IPS-18c (cell line): ENCODE measurements around the gene RPL38.
A peak's percentile ranks its signal among the peaks of the same experiment; 100 is the strongest.

ENCODE experiments used
- H3K4me3 ChIP-seq: 2 replicates; pipeline ENCODE4 v1.7.0; 2013; ENCODE audit warnings: low read depth, mild to moderate bottlenecking, low read length, moderate library complexity; ENCODE audit not compliant: insufficient read depth
- H3K9me3 ChIP-seq: one replicate; pipeline ENCODE4 v1.6.1; 2013; ENCODE audit warnings: mild to moderate bottlenecking, low read length, moderate library complexity; ENCODE audit not compliant: control insufficient read depth, insufficient read depth

The RPL38 gene

DNA sequence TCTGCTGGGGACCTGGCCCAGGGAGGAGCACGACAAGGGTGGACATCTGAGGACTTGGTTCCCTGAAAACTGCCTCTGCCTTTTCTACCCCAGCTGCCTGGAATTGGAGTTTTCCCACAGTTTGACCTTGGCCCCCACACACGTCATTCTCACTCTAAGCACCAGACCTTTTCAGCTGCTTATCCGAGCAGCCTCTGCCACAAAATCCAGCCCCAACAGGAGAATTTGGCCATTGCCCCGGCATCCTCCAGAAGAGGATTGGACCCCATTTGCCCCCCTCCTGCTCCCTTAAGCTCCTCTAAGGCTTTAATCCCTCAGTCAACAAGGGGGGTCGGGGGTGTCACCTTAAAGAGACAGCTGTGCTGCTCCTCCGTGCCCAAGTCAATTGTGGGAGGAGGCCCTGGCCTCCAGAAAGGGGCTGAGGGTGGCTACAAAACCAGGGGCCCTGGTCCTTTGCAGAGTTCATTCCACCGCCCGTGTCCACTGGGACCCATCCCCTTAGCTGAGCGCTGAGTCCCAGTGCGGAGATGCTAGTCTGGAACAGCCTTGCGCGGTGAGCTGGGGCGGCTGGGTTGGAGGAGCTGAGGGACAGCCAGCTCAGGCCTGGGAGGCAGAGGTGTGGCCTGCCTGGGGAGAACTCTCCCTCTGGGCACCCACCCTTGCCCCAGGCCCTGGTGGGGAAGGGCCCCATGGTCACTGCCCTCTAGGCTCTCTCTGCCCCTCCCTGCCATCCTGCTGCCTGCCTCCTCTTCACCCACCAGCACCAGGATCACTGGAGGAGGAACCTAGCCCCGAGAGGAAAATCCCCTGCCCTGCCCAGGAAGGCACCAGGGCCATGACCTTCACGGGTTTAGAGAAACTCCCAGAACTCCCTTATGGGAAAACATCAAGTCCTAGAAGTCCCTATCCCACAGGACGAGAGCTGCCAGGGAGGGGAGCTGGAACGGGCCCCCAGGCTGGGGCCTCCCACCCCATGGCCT lies 28.7 kb downstream of the RPL38 start:
- H3K4me3 ChIP-seq = no peak overlapping the region
- H3K9me3 ChIP-seq = no peaks in the 10 kb centered on the region

- H3K9me3 ChIP-seq = no peaks in the 10 kb centered on the region
- H3K4me3 ChIP-seq = no peak overlapping the region
These were observed 30.5 kb downstream of the RPL38 start for GRCh38 chr17:74233937-74234336.

- Histone ChIP-seq H3K9me3 (no peaks in the 10 kb centered on the region), H3K4me3 (no peak overlapping the region)
These were observed 31.0 kb downstream of the RPL38 start for GRCh38 chr17:74234486-74234885.

GRCh38 chr17:74235040-74235581 lies 31.6 kb downstream of the RPL38 start:
- Histone ChIP-seq H3K4me3 (no peak overlapping the region), H3K9me3 (no peaks in the 10 kb centered on the region)

- H3K9me3 ChIP-seq = no peaks in the 10 kb centered on the region
- no peak overlapping the region for H3K4me3 ChIP-seq
These were observed 32.5 kb downstream of the RPL38 start for GRCh38 chr17:74235911-74236371.

DNA sequence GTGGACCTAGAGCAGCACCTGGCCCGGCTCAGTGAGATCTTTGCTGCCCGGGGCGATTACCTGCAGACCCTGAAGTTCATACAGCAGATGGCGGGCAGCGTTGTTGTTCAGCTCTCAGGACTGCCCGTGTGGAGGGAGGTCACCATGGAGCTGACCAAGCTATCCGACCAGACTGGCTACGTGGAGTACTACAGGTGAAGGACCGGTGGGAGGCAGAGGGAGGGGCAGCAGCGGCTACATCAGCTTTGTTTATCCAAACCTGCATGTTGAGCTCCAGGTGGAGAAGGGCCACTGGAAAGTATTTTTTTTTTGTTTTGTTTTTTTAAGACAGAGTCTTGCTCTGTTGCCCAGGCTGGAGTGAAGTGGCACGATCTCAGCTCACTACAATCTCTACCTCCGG lies 33.8 kb downstream of the RPL38 start:
- Histone ChIP-seq H3K9me3 (no peaks in the 10 kb centered on the region), H3K4me3 (no peak overlapping the region)

DNA sequence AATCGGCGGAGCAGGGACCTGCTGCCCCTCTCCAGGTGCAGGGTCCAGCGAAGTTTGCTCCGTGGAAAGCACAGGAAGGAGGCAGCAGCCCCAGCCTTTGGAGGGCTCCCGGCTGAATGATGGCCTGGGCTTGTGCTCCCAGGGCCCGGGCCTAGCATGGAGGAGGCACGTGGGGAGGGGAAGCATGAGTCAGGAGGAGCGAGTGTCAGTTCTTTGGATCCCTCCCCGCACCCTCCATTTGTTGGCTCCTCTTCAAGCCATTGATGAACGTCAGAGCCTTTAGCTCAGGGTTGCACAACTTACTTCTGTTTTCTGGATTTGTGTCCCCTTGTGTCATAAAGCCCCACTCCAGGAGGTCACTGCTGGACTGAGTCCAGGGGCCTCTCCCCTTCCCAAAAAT lies 35.7 kb downstream of the RPL38 start:
- no peaks in the 10 kb centered on the region for H3K9me3 ChIP-seq
- H3K4me3 ChIP-seq = no peak overlapping the region

GRCh38 chr17:74240618-74241205 lies 37.2 kb downstream of the RPL38 start:
- Histone ChIP-seq H3K4me3 (no peak overlapping the region), H3K9me3 (no peaks in the 10 kb centered on the region)

DNA sequence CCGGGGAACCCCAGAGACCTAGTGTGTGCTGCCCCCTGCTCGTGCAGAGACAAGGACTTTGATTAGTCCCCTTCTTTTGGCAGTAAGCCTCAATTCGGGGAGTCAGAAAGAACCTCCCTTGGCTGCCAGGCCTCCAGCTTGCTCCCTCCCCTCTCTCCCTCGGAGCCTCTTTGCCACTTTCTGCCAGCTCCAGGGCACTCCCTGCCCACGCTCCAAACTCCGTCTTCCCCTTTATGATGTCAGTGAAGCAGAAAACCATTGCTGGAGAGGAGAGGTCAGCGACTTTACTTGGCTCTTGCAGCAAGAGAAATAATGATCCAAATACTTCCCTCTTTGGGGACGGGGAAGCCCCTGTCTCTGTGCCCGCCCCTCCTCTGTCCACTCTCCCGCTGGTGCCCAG lies 38.0 kb downstream of the RPL38 start:
- Histone ChIP-seq H3K9me3 (no peaks in the 10 kb centered on the region), H3K4me3 (no peak overlapping the region)

DNA sequence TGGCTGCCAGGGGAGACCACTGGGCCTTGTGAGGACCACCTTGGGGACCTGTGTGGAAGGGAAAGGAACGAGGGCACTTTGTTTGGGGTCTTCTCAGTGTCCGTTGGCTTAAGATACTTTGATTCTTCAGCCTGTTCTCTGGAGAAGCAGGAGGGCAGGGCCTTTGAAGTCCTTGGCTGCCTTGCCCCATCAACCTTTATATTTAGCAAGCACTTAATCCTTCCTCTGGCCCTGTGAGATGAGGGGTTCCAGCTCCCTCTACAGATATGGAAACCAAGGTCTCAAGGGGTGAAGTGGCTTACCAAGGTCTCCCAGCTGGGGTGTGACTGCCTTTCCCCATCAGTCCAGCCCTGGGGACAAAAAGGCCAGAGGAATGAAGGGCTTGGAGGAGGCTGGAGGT lies 38.4 kb downstream of the RPL38 start:
- H3K4me3 ChIP-seq = no peak overlapping the region

GRCh38 chr17:74243013-74243755 lies 39.7 kb downstream of the RPL38 start:
- no peak overlapping the region for H3K4me3 ChIP-seq
- no peaks in the 10 kb centered on the region for H3K9me3 ChIP-seq

More for the DNA sequence above, 38.4 kb downstream of the RPL38 start:
- H3K9me3 ChIP-seq = no peaks in the 10 kb centered on the region

DNA sequence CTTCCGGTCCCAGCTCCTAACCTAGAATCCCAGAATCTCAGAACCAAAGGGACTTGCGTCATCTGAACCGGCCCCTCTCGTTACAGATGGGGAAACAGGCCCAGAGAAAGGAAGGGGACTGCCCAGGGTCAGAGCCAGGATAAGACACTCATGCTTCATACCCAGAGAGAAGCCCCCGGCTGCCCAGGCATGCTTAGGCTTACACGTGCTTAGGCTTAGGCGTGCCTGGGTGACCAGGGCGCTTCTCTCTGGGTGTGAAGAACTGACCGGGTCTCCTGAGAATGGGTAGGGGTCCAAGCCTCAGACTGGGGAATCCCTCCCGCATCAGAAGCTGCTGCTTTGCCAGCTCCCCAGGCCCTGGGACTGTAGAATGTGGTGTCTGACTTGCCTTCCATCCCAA lies 40.6 kb downstream of the RPL38 start:
- Histone ChIP-seq H3K9me3 (no peaks in the 10 kb centered on the region), H3K4me3 (no peak overlapping the region)

DNA sequence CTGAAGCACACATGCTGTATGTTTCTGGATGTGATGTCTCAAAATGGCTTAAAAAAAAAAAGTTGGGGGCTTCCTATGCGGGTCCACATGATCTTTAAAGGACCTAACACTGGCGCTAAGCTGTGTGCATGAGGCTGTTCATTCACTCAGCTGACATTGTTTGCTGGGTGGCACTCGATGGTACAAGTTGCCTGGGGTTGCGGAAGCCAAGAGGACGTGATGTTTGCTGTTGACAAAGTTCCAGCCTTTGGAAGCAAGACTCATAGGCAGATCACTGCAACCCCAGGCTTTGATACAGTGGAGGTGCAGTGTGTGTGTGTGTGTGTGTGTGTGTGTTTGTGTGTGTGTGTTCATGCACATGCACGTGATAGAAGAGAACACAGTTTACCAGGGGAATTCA lies 41.1 kb downstream of the RPL38 start:
- H3K9me3 ChIP-seq = no peaks in the 10 kb centered on the region
- H3K4me3 ChIP-seq = no peak overlapping the region

GRCh38 chr17:74245145-74245831 lies 41.8 kb downstream of the RPL38 start:
- no peak overlapping the region for H3K4me3 ChIP-seq
- no peaks in the 10 kb centered on the region for H3K9me3 ChIP-seq

DNA sequence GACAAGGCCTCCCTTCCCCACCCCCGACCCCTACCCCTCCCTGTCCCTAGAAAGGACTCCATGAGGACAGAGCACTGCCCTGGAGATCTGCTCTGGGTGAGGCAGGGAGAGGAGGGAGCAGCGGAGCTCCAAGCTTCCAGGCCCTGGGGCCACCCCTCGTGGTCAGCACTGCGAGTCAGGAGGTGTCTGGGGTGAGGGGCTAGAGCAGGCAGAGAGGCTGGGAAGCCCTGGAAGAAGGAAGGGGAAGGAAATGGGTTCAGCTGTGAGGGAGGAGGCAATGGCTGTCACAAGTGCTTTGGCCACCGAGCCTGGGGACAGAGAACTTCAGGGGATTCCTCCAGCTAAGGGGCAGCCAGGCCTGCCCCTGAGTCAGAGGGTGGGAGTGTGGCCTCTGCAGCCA lies 42.4 kb downstream of the RPL38 start:
- Histone ChIP-seq H3K4me3 (0 out of 2 replicates have a peak overlapping the region, but pooled peaks have one; percentile 6), H3K9me3 (no peaks in the 10 kb centered on the region)

- H3K9me3 ChIP-seq = no peaks in the 10 kb centered on the region
- no peak overlapping the region for H3K4me3 ChIP-seq
These were observed 46.3 kb downstream of the RPL38 start for GRCh38 chr17:74249590-74250270.
